Middle frontal gyrus (tissue), 1 donor: ENCODE measurements around the gene PER1.

Source experiments
- DNase-seq: peaks from one replicate; pipeline ENCODE4 v3.0.0-alpha.2; 2015; ENCODE audit warnings: low spot score; ENCODE audit errors: extremely low spot score

PER1 gene

GRCh38 chr17:8154608-8155155 lies 2.5 kb upstream of the PER1 start:
- DNase-seq: no peak

- DNase-seq: peak; percentile 85
Measured at GRCh38 chr17:8153957-8154607, 1.9 kb upstream of the PER1 start.

- DNase-seq: peak; percentile 85
Measured at GRCh38 chr17:8153525-8153956, 1.3 kb upstream of the PER1 start.

- no peak for DNase-seq
Measured at GRCh38 chr17:8153031-8153451, 837 bp upstream of the PER1 start.

GRCh38 chr17:8151641-8152111 lies 528 bp downstream of the PER1 start:
- no peak for DNase-seq

GRCh38 chr17:8151120-8151640 lies 1.0 kb downstream of the PER1 start:
- DNase-seq: peak; percentile 79

GRCh38 chr17:8150194-8151119 lies 1.7 kb downstream of the PER1 start:
- DNase-seq: no peak

GRCh38 chr17:8149419-8150193 lies 2.6 kb downstream of the PER1 start:
- DNase-seq: no peak

GRCh38 chr17:8148560-8148959 lies 3.6 kb downstream of the PER1 start:
- DNase-seq: no peak

GRCh38 chr17:8147805-8148404 lies 4.3 kb downstream of the PER1 start:
- no peak for DNase-seq

- no peak for DNase-seq
Measured at GRCh38 chr17:8147141-8147804, 4.9 kb downstream of the PER1 start.

GRCh38 chr17:8146381-8147140 lies 5.6 kb downstream of the PER1 start:
- no peak for DNase-seq

- no peak for DNase-seq
Measured at GRCh38 chr17:8145811-8146210, 6.4 kb downstream of the PER1 start.

GRCh38 chr17:8144401-8145231 lies 7.6 kb downstream of the PER1 start:
- no peak for DNase-seq

GRCh38 chr17:8143581-8144400 lies 8.4 kb downstream of the PER1 start:
- DNase-seq: no peak

GRCh38 chr17:8142887-8143580 lies 9.2 kb downstream of the PER1 start:
- no peak for DNase-seq
